Amniotic stem cell (primary cell): Measurements from ENCODE around the gene DENND4C.
"Not testable (repeated sequence)": the region's sequence is repeated elsewhere in the genome, so short reads cannot be mapped to it uniquely, and the experiment has no call there.

Experiments used
- DNase-seq: peaks from one replicate; lab custom pipeline; 2025; lab: John Stamatoyannopoulos, UW

Gene DENND4C

DNA sequence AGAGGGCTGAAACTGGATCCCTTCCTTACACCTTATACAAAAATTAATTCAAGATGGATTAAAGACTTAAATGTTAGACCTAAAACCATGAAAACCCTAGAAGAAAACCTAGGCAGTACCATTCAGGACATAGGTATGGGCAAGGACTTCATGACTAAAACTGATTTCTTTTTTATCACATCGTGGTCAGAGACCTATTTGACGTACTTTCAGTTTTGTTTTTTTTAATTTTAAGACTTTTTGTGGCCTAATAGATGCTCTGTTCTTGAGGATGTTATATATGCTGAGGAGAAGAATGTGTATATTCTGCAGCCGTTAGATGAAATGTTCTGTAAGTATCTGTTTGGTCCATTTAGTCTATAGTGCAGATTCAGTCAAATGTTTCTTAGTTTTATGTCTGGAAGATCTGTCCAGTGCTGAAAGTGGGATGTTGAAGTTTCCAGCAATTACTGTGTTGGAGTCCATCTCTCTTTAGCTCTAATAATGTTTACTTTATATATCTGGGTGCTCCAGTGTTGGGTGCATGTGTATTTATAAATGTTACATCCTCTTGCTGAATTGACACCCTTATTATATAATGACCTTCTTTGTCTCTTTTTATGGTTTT, 36.4 kb downstream of the DENND4C start:
- DNase-seq = not testable (repeated sequence)

DNA sequence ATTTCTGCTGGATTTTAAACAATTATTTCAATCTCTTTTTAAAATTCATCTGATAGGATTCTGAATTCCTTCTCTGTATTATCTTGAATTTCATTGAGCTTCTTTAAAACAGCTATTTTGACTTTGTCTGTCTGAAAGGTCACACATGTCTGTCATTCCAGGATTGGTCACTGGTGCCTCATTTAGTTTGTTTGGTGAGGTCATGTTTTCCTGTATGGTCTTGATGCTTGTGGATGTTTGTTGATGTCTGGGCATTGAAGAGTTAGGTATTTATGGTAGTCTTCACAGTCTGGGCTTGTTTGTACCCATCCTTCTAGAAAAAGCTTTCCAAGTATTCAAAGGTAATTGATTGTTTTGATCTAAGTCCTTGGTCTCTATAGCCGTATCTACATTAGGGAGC, 39.1 kb downstream of the DENND4C start:
- no peak for DNase-seq

DNA sequence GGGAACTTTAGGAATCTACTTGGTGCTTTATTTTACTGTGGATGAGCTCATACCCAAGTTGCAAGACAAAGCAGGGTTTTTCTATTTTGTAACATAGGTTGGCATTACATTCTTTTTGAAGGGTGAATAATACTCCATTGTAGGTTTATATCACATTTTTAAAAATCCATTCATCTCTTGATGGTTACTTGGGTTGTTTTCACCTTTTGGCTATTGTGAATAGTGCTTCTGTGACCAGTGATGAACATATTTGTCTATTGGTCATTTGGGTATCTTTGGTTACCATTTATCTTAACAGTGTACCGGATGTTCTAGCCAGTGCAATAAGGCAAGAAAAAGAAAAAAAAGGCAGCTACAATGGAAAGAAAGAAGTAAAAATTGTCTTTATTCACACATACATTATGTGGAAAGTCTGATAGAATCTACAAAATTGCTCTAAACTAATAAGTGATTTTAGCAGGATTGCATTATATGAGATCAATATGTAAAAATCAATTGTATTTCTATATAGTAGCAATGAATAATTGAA, 40.0 kb downstream of the DENND4C start:
- no peak for DNase-seq

DNA sequence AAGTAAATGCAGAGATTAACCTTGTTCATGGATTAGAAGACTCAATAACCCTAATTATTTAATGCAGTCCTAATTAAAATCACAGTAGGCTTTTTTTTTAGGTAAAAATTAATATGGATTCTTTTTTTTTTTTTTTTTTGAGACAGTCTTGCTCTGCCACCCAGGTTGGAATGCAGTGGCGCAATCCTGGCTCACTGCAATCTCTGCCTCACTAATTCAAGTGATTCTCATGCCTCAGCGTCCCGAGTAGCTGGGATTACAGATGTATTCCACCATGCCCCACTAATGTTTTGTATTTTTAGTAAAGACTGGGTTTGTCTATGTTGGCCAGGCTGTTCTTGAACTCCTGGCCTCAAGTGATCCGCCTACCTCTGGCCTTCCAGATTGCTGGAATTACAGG, 40.6 kb downstream of the DENND4C start:
- no peak for DNase-seq

DNA sequence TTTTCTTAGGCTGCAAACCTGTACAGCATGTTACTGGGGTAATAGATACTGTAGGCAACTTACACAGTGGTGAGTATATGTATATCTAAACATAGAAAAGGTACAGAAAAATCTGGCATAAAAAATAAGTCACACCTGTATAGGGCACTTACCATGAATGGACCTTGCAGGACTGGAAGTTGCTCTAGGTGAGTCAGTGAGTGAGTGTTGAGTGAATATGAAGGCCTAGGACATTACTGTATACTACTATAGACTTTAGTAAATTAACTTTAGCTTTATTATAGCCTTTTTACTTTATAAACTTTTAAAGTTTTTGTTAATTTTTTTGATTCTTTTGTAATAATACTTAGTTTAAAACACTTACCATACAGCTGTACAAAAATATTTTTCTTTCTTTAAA, 51.3 kb downstream of the DENND4C start:
- DNase-seq = no peak

DNA sequence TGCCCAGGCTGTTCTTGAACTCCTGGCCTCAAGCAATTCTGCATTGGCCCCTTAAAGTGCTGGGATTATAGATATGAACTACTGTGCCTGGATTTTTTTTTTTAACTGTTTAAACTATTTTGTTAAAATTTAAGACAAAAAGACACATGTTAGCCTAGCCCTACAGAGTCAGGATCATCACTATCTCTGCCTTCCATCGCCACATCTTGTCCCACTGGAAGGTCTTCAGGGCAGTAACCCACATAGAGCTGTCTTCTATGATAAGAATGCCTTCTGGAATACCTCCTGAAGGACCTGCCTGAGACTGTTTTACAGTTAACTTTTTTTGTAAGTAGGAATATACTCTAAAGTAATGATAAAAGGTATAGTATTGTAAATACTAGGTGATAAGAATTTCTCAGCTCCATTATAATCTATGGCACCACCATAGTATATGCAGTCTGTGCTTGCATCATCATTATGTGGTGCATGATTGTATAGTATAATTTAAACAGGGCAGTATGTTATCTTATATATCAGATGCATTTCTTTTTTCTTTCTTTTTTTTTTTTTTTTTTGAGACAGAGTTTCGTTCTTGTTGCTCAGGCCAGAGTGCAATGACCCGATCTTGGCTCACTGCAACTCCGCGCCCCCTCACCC, 52.7 kb downstream of the DENND4C start:
- no peak for DNase-seq

DNA sequence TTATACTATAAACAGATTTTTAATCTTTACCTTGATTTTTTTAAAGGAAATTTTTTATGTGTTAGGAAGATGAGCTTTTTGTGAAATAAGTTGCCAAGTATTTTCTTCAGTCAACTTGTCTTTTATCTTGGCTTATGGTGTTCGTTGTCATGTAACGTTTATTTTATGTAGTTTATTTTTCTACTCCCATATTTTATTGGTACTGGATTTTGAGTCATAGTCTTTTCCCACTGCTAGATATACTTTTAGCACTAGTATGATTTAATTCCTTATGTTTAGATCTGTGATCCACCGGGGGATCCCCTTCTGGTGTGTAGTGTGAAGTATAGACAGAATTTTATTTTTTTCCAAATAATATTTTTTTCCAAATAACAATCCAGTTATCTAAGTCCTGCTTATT, 54.2 kb downstream of the DENND4C start:
- no peak for DNase-seq

DNA sequence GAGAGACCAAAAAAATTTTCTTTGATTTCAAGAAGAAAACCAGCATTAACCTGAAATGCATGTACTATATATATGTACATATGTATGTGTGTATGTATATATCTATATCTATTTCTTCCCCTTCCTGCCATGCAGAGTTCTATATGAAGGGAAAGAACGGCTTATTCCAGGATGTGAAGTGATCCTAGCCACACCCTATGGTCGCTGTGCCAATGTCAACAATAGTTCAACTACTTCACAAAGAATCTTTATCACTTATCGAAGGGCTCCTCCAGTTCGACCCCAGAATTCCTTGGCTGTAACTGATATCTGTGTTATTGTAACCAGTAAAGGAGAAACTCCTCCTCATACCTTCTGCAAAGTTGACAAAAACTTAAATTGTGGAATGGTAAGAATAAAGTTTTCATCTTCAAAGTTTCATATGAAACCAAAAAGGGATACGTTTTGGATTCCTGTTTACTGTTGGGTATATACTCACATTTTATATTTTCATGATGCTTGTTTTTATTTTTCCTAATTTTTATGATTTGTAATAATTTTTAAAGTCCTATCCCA, 56.2 kb downstream of the DENND4C start:
- DNase-seq = no peak

DNA sequence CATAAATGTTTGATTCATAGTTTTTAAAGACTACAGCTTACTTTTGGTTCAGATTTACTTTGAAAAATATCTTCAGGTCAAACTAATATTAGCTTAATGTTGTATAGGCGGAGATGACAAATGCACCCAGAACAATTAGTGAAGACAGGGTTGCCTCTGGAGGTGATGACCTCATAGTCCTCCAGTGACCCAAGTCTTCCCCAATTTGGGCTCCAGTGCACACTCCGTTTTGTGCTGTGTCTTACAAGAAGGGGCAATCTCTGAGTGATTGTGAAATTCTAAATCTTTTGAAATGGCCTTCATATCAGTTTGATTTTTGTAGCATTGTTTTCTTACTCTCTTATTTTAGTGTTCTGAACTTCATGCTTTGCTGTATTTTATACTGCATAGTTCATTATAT, 57.6 kb downstream of the DENND4C start:
- no peak for DNase-seq

DNA sequence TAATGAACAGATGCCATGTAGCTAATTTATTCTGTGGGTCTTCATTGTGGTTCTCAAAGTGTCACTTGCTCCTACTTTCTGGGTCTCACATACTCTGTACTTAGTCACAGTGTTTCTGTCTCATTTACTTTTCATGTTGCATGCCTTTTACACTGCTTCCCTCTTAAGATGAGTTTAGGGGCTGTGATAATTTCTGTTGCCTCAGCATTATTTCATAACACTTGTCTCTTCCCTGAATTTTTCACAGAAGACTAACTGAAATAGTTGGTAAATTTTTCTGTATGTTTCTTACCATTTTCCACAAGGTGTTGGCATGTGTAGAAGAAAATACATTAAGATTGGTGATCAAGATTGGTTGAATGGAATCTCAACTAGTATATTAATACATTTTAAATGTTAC, 59.6 kb downstream of the DENND4C start:
- no peak for DNase-seq

DNA sequence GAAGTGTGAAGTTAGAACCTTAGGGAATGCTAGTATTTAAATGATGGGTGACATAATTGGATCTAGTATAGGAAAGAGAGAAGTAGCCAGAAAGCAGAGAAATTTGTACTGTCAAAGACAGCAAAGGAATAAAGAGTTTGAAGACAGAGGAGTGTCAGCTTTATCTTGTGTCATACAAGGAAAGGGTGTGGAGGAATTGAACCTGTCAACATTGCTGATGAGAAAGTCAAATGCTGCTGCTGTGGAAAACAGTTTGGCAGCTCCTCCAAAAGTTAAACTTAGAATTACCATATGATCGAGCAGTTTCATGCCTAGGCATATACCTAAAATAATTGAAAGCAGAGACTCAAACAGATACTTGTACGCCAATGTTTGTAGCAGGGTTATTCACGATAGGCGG, 63.7 kb downstream of the DENND4C start:
- DNase-seq = no peak

DNA sequence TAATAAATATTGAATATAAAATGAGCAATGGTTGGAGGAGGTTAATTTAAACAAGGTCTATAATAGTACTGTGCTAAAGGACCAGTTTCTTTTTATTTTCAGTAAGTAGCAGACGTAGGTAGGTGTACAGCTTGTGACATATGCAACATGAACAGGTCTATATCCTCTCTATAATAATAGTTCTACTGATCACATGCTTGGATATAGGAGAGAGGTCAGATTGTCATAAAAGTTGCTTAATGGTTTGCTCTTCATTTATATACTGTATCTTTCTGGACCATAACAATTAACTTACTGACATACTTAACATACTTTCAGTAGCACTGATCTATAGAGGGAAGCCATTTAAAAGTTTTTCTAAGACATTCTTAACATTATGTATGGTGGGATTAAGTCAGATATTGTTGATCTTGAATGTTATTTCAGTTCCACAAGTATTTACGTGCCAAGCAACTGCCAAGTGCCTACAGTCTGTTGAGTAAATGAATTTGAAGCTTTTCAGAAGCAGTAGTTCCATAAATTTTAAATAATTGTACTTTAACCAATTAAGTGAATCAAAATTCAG, 68.0 kb downstream of the DENND4C start:
- no peak for DNase-seq

DNA sequence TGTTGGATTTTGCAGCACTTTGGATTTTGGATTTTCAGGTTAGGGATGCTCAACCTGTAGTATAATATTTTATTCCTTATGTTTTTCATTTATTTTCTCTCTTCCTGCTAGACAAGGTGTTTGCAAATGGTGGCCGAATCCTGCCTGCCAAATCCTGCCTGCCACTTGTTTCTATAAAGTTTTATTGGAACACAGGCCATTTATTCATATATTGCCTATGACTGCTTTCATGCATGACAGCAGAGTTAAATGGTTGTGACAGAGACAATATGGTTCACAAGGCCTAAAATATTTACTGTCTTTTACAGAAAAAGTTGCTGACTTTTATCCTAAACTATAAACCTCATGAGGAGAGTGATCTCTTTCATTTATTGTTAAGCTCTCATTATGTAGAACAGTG, 72.7 kb downstream of the DENND4C start:
- DNase-seq = no peak

DNA sequence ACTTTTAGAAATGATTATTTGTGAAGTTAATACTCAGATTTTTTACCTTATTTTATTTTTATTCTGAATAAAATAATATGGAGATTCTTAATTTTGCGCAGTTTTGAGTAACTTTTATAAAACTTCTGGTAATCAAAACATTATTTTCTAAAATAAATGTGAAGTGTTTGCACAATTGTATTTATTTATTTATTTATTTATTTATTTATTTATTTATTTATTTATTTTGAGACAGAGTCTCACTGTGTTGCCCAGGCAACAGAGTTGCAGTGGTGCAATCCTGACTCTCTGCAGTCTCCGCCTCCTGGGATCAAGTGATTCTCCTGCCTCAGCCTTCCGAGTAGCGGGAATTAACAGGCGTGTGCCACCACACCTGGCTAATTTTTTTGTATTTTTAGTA, 76.1 kb downstream of the DENND4C start:
- no peak for DNase-seq

DNA sequence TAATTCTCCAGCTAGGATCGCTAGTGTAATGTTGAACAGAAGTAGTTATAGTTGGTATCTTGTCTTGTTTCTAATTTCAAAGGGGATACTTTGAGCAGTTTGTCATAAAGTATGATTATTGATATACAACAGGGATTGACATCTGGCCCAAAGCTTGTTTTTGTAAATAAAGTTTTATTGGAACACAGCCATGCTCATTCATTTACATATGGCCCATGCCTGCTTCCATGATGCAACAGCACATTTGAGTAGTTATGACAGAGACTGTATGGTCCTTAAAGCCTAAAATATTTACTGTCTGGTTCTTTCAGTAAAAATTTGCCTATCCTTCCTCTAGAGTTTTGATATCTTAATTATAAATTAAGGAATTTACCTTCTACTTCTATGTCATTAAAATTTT, 79.8 kb downstream of the DENND4C start:
- no peak for DNase-seq

DNA sequence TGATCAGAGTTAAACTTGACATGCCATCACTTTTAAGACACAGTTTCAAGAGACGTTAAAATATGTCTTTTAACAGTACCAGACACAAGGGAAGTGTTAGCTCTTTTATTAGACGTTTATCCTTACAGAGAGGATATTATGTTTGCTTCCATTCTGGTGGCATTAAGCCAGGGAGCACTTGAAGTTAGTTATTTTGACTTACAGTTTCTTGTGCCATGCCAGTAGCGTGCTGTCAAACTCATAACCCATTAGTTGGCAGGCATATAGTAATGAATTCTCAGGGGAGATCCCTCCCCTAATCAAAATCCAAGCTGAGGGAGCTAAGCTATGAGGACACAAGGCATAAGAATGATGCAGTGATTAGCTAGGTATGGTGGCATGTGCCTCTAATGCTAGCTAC, 83.1 kb downstream of the DENND4C start:
- no peak for DNase-seq

DNA sequence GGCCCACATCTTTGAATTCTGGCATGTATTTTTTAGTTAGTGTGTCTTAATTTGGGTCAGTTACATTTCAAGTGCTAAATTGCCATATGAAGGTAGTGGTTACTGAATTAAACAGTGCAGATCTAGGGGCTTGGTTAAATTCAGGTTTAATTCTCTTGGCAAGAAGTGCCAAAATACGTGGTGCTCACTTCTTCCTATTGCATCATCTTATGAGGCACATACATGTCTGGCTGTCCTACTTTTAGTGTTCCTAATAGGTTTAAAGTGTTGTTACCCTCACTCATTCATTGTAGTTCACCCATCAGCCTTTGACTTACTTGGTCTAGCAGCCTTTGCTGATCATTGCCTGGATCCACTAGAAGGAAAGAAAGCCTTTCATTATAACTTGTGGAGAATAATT, 90.0 kb downstream of the DENND4C start:
- no peak for DNase-seq

DNA sequence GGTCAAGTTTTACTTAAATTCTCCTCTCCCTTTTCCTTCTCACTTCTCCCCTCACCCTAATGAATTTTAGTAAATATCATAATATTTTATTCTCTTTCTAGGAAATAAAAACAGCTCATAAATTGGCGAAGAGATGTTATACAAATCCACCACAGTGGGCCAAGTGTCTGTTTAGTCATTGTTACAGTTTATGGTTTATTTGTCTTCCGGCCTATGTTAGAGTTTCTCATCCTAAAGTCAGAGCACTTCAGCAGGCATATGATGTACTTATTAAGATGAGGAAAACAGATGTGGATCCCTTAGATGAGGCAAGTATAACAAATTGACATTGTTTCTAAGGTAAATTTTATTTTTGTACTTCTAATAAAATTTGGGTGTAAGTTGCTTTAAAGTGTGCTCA, 101.4 kb downstream of the DENND4C start:
- no peak for DNase-seq

DNA sequence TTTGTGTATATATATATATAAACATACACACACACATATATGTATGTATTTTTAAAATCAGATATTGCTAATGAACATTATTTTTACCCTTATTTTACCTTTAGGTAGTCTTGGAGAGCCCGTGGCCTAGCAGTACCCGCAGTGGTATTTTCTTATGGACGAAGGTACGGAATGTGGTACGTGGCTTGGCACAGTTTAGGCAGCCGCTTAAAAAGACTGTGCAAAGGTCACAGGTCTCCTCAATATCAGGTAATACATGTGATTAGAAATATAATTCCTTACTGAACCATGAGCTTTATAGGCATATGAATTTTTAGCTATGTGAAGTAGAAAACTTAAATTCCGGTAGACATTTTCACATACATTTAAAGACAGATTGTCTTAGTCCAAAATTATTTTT, 105.7 kb downstream of the DENND4C start:
- DNase-seq = no peak

DNA sequence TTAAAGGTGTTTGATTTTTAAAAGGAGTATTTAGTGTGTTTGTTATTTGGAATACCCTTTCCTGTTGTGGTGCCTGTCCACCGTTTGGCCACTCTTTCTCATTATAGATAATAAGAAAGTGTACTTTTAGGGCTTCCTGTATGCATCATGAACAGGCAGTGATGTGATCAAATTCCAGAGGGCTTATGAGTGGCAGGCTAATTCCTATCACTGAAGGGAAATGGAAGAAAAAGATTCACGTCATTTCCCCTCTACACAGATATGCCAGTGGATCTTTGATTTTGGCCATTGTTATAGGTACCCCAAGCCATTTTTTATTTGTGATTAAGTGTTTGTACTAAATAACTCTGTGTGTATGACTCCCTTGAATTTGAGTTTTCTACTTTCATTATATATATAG, 112.5 kb downstream of the DENND4C start:
- DNase-seq = no peak

DNA sequence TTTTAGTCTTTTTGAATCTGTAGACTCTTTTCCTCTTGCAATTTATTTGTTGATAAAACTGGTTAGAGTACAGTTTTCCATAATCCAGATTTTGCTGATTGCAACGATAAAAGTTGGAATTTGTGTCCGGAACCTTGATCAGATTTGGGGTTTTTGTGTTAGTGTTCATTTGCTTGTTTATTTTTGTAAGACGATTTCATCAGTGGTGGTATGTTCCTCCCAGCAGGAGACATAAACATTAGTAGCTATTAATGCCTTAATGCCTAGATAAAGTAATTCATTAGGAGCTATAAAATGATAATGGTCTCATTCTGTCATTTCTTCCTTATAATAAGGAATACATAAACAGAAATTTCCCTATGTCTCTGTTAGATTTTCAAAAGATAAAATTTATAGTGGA, 128.2 kb downstream of the DENND4C start:
- DNase-seq = no peak

DNA sequence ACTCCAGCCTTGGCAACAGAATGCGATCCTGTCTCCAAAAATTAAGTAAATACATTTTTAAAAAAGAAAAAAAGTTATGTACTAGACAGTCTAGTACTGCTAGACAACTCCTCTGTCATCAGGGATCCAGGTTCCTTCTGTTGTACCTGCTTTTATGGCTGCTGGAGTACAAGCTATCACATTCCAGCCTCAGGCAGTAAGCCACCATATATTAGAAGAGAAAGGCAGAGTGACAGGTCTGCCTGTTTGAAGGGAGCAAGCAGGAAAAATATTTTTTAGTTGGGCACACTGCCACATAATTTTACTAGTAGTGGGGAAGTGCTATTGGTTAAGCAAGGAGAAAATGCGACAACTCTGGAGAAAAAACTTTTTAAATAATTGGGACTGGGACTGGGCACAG, 138.6 kb downstream of the DENND4C start:
- no peak for DNase-seq

DNA sequence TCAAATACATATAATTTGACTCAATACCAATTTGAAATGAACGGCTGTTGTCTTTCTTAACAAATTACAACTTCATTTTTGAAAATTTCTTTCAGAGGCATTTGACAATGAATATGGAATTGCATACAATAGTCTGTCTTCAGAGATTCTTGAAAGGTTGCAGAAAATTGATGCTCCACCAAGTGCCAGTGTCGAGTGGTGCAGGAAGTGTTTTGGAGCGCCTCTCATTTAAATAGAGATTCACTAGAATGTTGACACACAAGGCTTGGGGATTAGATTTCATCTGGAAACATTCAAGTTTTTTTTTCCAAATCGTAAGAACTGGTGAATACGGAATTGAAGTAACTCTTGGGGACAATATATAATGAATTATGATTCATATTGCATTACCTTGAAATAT, 141.4 kb downstream of the DENND4C start:
- no peak for DNase-seq

DNA sequence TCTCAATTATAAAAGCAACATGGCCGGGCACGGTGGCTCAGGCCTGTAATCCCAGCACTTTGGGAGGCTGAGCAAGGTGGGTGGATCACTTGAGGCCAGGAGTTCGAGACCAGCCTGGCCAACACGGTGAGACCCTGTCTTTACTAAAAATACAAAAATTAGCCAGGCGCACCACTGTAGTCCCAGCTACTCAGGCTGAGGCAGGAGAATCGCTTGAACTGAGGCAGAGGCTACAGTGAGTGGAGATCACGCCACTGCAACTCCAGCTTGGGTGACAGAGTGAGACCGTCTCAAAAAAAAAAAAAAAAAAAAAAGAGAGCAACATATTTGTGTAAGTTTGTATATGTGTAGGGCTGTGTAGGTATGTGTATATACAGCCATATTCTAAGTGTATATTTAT, 142.1 kb downstream of the DENND4C start:
- DNase-seq = no peak
